NCI-H510A treated with DMSO at 0.1 percent for 48 hours (cell line): Measurements from ENCODE around the gene ADAMTSL2.
A peak's percentile ranks its signal among the peaks of the same experiment; 100 is the strongest.

Experiments
- DNase-seq: peaks from one replicate; lab custom pipeline; 2025; lab: John Stamatoyannopoulos, UW

ADAMTSL2 gene

DNA sequence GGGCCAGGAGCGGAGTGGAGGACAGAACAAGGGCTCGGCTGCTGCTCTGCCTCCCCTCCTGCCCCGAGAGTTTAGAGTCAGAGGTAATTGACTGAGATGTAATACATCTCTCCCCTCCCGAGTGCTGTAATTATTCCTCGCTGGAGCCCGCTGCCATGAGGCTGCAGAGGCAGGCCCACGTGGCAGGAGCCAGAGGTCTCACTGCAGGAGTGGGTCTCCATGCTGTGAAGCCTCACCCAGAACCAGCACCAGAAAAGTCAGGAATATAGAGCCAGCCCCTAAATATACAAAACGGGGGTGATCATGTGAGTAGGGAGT lies 72.2 kb downstream of the ADAMTSL2 start:
- DNase-seq: no peak

DNA sequence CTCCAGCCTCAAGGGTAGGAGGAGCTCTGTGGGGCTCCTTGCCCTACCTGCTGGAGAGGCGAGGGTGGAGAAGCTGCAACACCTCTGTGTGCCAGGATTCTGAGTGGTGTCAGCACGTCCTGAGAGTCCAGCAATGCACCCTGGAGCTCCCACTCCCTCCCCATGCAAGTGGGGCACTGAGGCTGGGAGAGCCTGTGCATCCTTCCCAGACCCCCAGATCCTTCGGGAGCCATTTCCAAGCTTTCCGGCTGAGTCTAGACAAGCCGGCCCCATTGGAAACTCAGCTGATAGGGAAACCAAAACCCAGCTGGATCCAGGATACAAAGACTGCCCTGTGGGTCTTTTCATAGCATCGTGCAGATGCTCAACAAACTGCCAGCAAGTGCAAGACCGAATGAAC lies 72.9 kb downstream of the ADAMTSL2 start:
- DNase-seq: peak; percentile 19

DNA sequence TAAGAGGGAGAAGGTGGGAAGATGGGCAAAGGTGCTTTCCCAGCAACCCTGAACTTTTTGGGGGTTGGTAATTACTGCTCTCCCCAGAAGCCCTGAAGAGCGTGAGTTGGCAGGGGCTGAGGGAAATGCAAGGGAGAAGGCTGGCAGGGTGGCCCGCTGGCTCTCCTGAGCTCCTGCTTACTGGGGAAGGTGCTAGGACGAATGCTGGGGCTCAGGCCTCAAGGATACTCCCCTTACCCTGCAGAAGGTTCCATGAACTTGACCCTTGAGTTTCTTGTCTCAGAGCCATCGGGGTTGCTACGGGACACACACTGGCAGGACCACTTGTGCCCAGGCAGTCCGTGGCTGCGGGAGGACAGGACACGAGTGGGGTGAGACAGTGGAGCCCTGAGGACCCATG lies 73.5 kb downstream of the ADAMTSL2 start:
- no peak for DNase-seq

DNA sequence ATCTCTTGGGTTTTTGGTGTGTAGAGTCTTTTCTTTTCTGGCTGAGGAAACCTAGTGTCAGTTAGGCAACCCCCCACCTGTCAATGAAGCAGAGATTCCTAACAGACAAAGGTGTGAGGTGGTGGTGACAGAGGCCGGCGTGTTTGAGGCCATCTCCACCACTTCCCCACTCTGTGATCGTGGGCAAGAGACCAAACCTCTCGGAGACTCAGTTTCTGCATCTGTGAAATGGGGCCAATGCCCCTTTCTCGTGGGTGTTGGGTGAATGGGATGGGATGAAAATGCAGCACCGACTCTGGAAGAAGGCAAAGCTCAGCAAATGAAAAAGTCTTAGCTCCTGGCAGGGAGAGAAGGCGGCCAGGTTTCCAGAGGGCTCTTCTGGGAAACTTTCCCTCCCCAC lies 73.9 kb downstream of the ADAMTSL2 start:
- no peak for DNase-seq

DNA sequence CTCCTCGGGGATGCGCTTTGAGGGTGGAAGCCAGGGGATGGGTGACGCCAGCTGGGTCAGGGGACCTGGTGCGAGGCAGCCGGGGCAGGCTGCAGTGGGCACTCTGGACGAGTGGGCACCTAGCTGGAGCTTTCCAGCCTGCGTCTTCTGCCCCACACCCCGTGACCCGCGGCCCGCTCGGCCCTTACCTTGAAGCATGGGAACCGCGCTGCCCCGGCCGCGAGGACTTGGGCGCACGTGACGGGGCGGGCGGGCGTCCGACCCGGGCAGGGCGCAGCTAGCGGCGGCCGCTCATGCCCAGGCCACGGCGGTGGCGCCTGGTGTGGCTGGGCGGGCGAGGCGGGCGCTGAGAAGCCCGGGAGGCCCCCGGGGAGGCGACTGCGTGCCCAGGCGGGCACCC lies 74.4 kb downstream of the ADAMTSL2 start:
- no peak for DNase-seq

DNA sequence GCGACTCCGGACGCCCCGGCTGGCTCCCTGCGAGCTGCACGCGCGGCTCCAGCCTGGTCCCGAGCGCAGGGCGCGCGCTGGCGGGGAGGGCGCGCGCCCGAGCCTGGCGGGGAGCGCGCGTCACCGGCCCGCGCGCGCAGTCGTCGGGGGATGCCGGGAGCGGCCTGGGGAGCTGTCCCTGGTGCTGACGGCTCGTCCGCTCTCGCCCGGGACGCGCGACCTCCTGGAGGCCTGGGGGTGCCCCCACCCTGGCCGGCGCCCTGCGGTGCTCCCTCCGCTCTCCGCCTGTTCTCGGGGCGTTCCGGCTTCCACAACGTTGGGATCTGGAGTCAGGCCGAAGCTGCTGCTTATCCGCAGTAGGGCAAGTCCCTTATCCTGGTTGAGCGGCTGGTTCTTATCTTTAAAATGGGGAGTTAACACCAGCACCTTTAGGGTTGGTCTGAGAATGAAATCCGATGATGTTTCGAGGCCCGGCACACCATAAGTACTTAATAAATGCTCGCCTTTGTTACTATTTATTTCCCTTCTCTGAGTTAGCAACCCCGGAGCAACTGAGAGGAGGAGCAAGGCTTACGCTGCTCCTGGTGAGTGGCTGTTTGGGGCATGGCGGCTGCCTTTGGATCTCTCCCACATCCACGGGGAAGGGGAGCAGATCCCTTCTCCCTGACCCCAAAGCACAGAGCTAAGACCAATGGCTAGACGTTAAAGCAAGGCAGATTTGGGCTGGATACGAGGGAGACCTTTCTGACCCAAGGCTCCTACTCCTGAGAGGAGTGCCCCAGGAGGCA lies 75.0 kb downstream of the ADAMTSL2 start, which contains the start of gene FAM163B:
Gene FAM163B (minus strand): TSS at position 79 of the 788 bp plus-strand sequence. CDS start 29,166 bp downstream, outside the sequence.
- peak; percentile 59 for DNase-seq

DNA sequence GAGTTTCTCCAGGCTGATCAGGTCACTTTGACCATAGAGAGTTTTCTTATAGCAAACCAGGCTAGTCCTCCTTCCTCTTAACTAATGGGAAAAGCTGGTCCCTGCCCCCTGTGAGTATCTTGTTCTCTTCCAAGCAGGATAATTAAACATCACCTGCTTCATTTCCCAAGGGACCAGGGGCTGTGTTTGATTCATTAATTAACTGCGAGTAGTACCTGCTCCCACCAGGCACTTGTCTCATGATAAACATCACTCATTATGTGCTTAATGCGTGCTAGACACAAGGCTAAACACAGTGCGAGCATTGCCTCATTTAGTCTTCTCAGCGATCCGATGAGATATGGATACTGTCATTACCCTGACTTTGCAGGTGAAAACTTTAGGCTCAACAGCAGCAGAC lies 76.3 kb downstream of the ADAMTSL2 start:
- DNase-seq: peak; percentile 62

DNA sequence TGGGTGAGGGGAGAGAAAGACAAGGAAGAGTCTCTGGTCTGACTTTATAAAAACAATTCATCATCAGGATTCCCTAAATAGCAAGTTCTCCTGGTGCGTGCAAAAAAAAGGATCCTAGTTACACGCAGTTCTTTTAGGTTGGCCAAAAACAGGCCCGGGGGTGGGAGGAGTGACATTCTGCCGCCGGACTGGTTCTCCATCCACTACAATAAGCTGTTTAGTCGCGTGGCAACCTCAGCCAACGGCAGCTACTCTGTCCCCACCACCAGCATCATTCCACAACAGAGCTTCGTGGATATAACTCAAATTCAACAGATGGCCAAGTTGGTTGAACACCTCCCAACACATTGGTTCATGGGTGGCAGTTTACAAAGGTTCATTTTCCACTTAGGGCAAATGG lies 77.5 kb downstream of the ADAMTSL2 start:
- no peak for DNase-seq

DNA sequence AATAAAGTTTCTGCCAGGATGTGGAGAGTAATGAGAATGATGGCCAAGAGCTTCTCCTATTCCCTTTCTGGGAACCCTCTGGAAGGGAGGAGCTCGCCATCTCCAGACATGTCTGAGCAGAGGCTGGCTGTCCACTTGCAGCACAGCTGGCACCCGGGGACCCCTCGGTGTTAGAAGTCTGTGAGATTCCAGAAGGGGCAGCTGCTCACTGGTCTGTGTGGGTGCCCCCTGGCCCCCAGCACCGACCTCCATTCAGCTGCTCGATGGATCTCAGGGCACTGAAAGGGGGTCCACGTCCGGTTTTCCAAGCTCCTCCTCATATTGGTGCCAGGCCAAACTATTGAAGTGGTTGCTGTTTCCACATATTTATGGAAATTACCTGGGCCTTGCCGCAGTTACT lies 78.3 kb downstream of the ADAMTSL2 start:
- DNase-seq: peak; percentile 19

DNA sequence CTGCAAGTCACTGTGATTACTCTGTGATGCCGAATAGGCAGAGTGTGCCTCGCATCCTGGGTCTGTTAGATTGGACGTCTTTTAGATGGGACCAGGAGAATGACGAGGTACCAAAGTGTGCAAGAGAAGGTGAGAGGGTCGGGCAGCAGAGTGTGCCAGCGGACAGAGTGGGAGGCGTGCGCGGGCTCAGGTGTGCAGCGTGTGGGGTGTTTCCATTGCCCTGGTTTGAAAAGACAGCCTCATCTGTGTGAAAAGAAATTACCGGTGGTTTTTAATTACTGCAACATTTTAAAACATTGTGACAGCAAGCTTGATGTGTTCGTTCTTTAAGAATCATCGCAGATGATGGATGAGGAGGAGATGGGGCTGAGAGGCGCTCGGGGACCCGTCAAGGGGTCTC lies 78.9 kb downstream of the ADAMTSL2 start:
- no peak for DNase-seq

DNA sequence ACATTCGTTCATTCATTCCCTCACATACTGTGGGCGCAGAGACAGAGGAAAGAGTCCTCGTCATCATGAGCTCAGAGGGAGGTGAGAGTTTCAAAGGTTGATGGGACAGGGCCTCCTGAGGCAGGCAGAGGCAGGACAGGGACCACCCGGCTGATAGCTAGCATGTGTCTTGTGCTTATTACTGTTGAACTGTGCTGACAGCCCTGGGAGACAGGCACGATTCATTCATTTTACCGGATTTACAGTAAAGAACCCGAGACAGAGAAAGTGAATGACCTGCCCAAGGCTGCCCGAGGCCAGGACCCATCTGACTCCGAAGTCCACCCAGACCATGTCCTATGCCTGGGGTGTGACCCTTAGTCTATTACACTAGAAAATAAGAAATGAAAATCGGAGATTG lies 79.6 kb downstream of the ADAMTSL2 start:
- DNase-seq: no peak

DNA sequence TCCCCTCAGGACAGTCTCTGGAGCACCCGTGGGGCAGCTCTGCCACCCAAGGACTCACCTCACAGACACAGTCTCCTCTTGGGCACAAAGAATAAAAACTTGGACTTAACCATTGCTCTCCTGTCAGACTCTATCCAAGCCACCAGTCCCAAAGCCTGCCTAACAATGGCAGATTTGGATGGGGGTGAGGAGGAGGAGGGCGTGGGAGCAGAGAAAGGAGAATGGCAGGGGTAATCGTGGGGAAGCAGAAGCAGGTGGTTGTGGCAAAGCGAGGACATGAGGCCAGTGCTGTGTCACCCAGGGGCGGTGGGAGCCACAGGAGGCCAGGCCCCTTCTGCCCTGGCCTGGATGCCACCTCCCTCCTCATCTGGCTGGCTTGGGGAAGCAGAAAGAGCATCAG lies 80.2 kb downstream of the ADAMTSL2 start:
- DNase-seq: no peak

DNA sequence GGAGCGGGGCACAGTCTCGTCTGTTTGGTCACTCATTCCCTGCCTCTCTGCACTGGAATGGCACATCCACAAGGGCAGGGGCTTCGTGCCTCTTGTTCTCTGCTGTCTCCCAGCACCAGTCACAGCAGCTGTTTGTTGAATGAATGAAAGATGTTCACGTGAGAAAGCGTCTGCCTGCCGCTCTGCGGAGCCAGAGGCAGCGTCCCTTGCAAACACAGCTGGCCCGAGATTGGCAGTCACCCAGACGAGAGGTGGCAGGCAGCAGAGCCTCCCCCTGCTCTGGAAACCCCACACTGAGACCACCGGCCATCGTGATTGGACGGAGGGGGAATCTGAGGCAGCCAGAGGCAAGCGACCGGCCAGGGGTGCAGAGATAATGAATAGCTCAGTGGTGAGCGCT lies 80.7 kb downstream of the ADAMTSL2 start:
- DNase-seq: no peak

DNA sequence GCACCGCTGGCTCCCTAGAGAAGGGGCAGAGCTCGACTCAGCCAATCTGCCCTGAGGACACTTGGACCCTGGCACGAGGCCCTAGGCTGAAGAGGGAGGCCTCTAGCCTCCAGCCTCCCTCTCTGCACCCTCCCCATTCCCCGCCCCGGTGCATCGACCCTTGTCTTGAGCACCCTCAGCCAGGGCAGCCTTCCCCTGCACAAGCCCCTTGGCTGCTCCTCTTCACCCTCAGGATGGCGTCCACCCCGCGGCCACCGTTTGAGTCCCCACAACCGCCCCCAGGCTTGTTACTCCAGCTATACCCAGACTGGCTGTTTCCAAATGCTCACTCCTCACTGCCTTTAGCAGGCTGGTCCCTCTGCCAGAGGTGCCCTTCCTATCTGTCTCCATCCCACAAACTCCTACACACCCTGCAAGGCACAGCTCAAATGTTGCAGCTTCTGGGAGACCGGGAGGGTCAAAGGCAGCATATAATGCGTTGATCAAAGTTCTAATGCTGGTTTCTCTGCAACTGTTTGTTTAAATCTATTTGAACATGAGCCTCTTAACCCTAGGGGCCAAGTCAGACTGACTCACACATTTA lies 81.2 kb downstream of the ADAMTSL2 start:
- DNase-seq: no peak

DNA sequence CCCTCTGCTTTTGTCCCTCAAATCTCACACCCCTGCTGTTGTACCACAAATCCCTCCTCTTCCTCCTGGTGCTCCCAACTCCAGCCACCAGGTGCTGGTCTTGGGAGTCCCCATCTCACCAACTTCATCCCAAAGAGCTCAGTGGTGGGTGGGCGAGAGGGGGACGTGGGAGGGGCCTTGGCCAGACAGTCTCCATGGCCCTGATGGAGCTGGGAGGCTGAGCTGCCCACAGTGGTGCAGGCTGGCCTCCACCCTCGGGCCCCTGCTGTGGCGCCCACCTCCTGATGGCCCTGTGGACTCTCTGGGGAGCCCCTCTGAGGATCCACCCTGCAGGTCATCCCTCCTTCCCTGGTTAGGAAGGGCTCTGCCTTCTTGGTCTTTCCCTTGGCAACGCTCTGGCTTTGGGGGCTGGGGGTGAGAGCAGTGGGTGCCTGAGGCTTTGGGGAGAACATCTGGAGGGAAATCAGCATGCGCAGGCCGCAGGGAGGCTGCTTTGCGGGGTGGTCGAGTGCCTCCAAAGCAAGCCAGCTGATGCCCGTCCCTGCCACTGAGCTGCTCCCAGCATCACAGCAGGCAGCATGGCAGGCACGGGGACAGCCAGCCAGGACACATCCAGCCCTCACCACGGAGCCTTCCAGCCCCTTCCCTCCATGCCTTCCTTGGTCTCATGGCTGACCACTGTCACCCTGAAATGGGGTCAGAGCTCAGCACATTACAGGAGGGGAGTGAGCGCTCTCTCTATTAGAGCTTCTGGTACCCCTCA lies 82.3 kb downstream of the ADAMTSL2 start:
- no peak for DNase-seq

DNA sequence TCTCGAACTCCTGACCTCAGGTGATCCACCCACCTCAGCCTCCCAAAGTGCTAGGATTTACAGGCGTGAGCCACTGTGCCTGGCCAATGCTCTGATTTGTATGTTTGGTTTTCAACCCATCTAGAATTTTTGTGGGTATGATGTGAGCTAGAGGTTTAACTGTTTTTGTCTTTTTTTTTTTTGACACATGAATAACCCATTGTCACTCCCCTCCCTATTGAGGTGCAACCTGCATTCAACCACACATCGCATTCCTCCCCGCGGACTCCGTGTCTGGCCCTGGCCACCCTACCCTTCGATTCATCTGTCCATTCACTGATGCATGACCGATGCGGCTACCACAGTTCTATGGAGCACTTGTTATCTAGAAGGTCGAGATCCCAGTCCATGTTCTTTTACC lies 84.2 kb downstream of the ADAMTSL2 start:
- no peak for DNase-seq

DNA sequence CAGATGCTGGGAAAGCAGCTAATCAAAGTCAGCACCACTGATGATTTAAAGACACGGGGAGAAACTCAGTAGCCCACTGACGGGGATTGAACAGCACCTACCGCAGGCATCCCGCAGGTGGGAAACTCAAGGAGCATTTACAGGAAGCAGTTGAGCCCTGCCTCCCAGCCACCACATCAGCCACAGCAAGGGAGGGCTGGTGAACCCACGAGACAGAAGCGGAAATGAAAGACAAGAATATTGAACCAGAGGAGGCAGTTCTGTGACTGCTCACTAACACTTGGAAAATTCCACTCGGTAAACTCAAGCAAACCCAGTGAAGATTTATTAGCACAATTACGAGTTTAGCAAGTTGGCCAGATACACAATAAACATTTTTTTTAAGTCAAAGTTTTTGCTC lies 85.3 kb downstream of the ADAMTSL2 start:
- DNase-seq: peak; percentile 53

DNA sequence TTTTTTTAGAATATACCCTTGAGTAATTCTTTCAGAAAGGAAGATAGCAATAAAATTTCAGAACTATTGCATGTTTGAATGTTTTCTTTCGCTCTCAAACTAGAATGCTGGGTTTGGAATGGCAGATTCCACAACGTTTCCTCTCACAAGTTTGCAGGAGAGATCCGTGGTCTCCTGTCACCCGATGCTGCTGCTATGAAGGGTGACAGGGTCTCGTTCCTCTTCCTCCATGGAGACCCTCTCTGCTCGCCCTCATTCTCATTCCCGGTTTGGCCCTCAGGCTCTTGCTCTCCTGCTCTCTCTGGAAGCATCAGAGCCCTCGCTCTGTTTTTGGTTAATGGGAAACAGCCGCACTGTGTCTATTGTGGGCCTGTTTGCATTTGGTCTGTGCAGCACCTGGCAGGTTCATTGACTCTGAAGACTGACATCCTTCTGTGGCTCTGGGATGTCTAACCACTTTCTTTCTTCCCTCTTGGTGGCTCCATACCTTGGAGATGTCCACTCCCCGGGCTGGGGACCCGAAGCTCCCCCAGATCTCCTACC lies 87.3 kb downstream of the ADAMTSL2 start:
- no peak for DNase-seq

DNA sequence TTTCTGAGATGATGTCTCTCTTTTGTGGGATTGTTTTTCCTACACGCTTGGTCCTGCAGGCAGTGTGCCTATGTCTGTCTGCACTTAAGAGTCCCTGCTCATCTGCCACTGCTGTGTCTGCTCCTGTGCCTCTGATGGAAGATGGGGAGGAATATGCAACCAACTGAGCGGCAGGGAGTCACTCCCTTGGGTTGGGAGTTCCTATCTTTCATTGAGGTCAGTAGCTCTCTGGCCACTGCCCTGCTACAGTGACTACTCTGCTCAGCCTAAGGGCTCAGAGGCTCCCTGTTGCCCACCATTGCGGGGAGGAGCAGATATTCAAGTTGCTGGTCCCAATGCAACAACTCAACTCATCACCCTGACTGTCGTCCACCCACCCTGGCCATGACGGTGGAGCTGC lies 88.1 kb downstream of the ADAMTSL2 start:
- no peak for DNase-seq
